HCT116 (cell line): Measurements from ENCODE around the gene GRK6. TPM values are rescaled to one million over a fixed set of nuclear protein-coding genes. Genes with fewer than 3 reads are reported as not detected.
A peak's percentile ranks its signal among the peaks of the same experiment; 100 is the strongest.

Source experiments
- ATAC-seq: fragments of 200-7000 bp; cut with Tn5 transposase; 2 replicates; pipeline ENCODE4 v1.9.1; 2020; ENCODE audit warnings: mild to moderate bottlenecking, moderate library complexity
- BruUV-seq: library from RNA; stranded (reverse); fragments of 400-500 nt; replicated peaks from 2 replicates; lab custom pipeline; 2021; lab: Mats Ljungman, UMichigan
- CTCF ChIA-PET: fragments of 300-600 bp; sonication (Branson Sonifier 250); formaldehyde crosslinking; loops from one replicate; lab custom pipeline; 2021; ENCODE audit warnings: antibody characterized with exemption; lab: Charles Lee
- POLR2A ChIA-PET: fragments of 300-600, 350-600 bp; sonication (Branson Sonifier 250); formaldehyde crosslinking; loops from one replicate; lab custom pipeline; 2021; ENCODE audit warnings: antibody characterized with exemption; lab: Charles Lee
- RAD21 ChIA-PET, 2 experiments: fragments of 300-600 bp; sonication (Branson Sonifier 250); formaldehyde crosslinking; loops; one replicate each; lab custom pipeline; 2023; ENCODE audit warnings: low total read pairs in 2 of 2; ENCODE audit not compliant: uncharacterized antibody in 2 of 2, unreplicated experiment in 2 of 2, low non-redundant PET in 1 of 2; lab: Charles Lee
- DNase-seq: peaks from one replicate; pipeline ENCODE4 v3.0.0-alpha.2; 2010; ENCODE audit warnings: low read depth, low spot score
- H2AFZ ChIP-seq: fragments of 200-600 bp; shearing (Covaris generic), sonication (generic); 2 replicates; pipeline ENCODE4 v1.6.1; 2017; ENCODE audit warnings: low read depth, mixed run types, mixed read lengths, antibody characterized with exemption, low read length; ENCODE audit not compliant: poor library complexity, severe bottlenecking
- H3K27ac ChIP-seq: 2 replicates; pipeline ENCODE4 v1.5.1; 2012; ENCODE audit warnings: low read depth, low read length
- H3K27me3 ChIP-seq: fragments of 200-600 bp; sonication (generic); 2 replicates; pipeline ENCODE4 v1.6.1; 2016; ENCODE audit warnings: mixed run types, low read length, mixed read lengths; ENCODE audit not compliant: insufficient read depth
- H3K36me3 ChIP-seq, 2 experiments: fragments of 200-500 bp in 1 of 2; fragments of 200-600 bp in 1 of 2; sonication (Bioruptor generic) in 1 of 2; sonication (generic) in 1 of 2; 2 replicates each; pipeline versions ENCODE4 v1.5.1 to v1.6.1; 2014 to 2016; ENCODE audit warnings: low read length in 2 of 2, inconsistent platforms in 1 of 2, mixed read lengths in 1 of 2, mixed run types in 1 of 2; ENCODE audit not compliant: insufficient read depth in 2 of 2, control insufficient read depth in 1 of 2
- H3K4me1 ChIP-seq, 2 experiments: fragments of 200-600 bp in 1 of 2; sonication (generic) in 1 of 2; 2 replicates each; pipeline versions ENCODE4 v1.5.1 to v1.6.1; 2012 to 2017; ENCODE audit warnings: low read length in 2 of 2, inconsistent platforms in 1 of 2, mild to moderate bottlenecking in 1 of 2, mixed read lengths in 1 of 2, mixed run types in 1 of 2, moderate library complexity in 1 of 2; ENCODE audit not compliant: insufficient read depth in 2 of 2, control insufficient read depth in 1 of 2
- H3K4me2 ChIP-seq: fragments of 200-600 bp; sonication (generic); 2 replicates; pipeline ENCODE4 v1.6.1; 2017; ENCODE audit warnings: mixed run types, low read length, mixed read lengths
- H3K4me3 ChIP-seq, 2 experiments: fragments of 200-600 bp in 1 of 2; sonication (generic) in 1 of 2; replicated peaks in 1 of 2; 2 replicates each; pipeline ENCODE4 v1.5.1; 2011 to 2016; ENCODE audit warnings: low read length in 2 of 2, control low read depth in 1 of 2, low read depth in 1 of 2, mild to moderate bottlenecking in 1 of 2, mixed read lengths in 1 of 2, mixed run types in 1 of 2
- H3K79me2 ChIP-seq: fragments of 200-600 bp; sonication (generic); 2 replicates; pipeline ENCODE4 v1.6.1; 2017; ENCODE audit warnings: mild to moderate bottlenecking, mixed run types, low read length, moderate library complexity, mixed read lengths; ENCODE audit not compliant: insufficient read depth
- H3K9ac ChIP-seq: fragments of 200-600 bp; sonication (generic); 2 replicates; pipeline ENCODE4 v1.6.1; 2016; ENCODE audit warnings: low read length, mixed read lengths
- H3K9me2 ChIP-seq: fragments of 200-600 bp; sonication (generic), shearing (Covaris generic); 2 replicates; pipeline ENCODE4 v1.6.1; 2017; ENCODE audit warnings: mixed run types, mild to moderate bottlenecking, moderate library complexity; ENCODE audit not compliant: insufficient read depth
- H3K9me3 ChIP-seq, 2 experiments: fragments of 200-500 bp in 1 of 2; fragments of 200-600 bp in 1 of 2; sonication (Bioruptor generic) in 1 of 2; sonication (generic) in 1 of 2; 2 replicates each; pipeline ENCODE4 v1.6.1; 2014 to 2017; ENCODE audit warnings: low read length in 2 of 2, mixed read lengths in 2 of 2, inconsistent platforms in 1 of 2, low read depth in 1 of 2, mild to moderate bottlenecking in 1 of 2, mixed run types in 1 of 2, moderate library complexity in 1 of 2; ENCODE audit not compliant: control insufficient read depth in 1 of 2, insufficient read depth in 1 of 2
- H4K20me1 ChIP-seq: fragments of 200-600 bp; sonication (generic), shearing (Covaris generic); 2 replicates; pipeline ENCODE4 v1.6.1; 2017; ENCODE audit warnings: mixed run types, mild to moderate bottlenecking, moderate library complexity; ENCODE audit not compliant: insufficient read depth
- CTCF ChIP-seq, 3 experiments: fragments of 200-600 bp in 1 of 3; sonication (generic) in 1 of 3; IDR thresholded peaks in 2 of 3; conservative IDR thresholded peaks in 1 of 3; 2 replicates each; pipeline ENCODE4 v1.5.1; 2012 to 2017; ENCODE audit warnings: low read depth in 2 of 3, low read length in 2 of 3, antibody characterized with exemption in 1 of 3, borderline replicate concordance in 1 of 3, control low read depth in 1 of 3, mild to moderate bottlenecking in 1 of 3, mixed read lengths in 1 of 3, mixed run types in 1 of 3, moderate library complexity in 1 of 3; ENCODE audit not compliant: insufficient read depth in 1 of 3
- POLR2AphosphoS5 ChIP-seq: IDR thresholded peaks from 2 replicates; pipeline ENCODE4 v1.6.1; 2011; ENCODE audit warnings: mild to moderate bottlenecking, low read depth, low read length, moderate library complexity
- TCF7L2 ChIP-seq: IDR thresholded peaks from 2 replicates; pipeline ENCODE4 v1.7.0; 2011; ENCODE audit warnings: borderline replicate concordance, inconsistent platforms; ENCODE audit not compliant: insufficient read depth, insufficient read length; ENCODE audit errors: extremely low read depth
- YY1 ChIP-seq: IDR thresholded peaks from 2 replicates; pipeline ENCODE4 v1.6.1; 2011; ENCODE audit warnings: low read length, low read depth, moderate library complexity, mild to moderate bottlenecking; ENCODE audit not compliant: insufficient replicate concordance; ENCODE audit errors: extremely low read depth
- ZNF274 ChIP-seq: fragments of 200-500 bp; sonication (Bioruptor generic); IDR thresholded peaks from 2 replicates; pipeline ENCODE4 v1.6.1; 2014; ENCODE audit warnings: mild to moderate bottlenecking, low read depth, low read length, inconsistent platforms
- intact Hi-C: fragments of 100-400 bp; cut with micrococcal nuclease; formaldehyde crosslinking; loops from 2 replicates; pipeline ENCODE4 v1.10.0; 2022
- total RNA-seq: library from RNA; stranded (reverse); gene quantifications from one replicate; pipeline ENCODE4 v1.2.1, GENCODE V29; 2021; ENCODE audit not compliant: unreplicated experiment

The GRK6 gene
- total RNA-seq, 1 experiment from 2014 or later = 89.3 TPM

- no peaks in the 10 kb centered on the region for H4K20me1 ChIP-seq
- ChIA-PET CTCF (interaction anchor here (0.9 to 6.8 kb wide), 19 partner anchors 9 to 340 kb away, joined by 3 to 85 read pairs (median 6); partner anchors contain the start of genes GRK6, LMAN2, PDLIM7 and PFN3), RAD21 (interaction anchor here (0.6 to 0.9 kb wide), 4 partner anchors 23 to 145 kb away, joined by 3 to 7 read pairs (median 4); partner anchors contain the start of gene GRK6 (in 1 of the 2)), POLR2A (interaction anchor here (0.7 to 2.3 kb wide), 8 partner anchors 8 to 103 kb away, joined by 3 to 7 read pairs (median 5); partner anchors contain the start of genes GRK6, LMAN2, PDLIM7 and PRR7)
- DNase-seq (peak; percentile 62), ATAC-seq (peak; percentile 52)
- no TSS peak for BruUV-seq
- peak overlapping the region; percentile 96 for H3K4me2 ChIP-seq
- H3K9me2 ChIP-seq = no peaks in the 10 kb centered on the region
- peaks cover 19% of the 10 kb centered on the region for H3K79me2 ChIP-seq
- intact Hi-C loops = loop anchor here (1.0 kb wide), 3 partner anchors 50 to 136 kb away; no protein-coding TSS in a partner anchor
- no peaks in the 10 kb centered on the region for H3K9me3 ChIP-seq
- H3K27ac ChIP-seq = peak overlapping the region; percentile 96
- H3K27me3 ChIP-seq = no peaks in the 10 kb centered on the region
- peaks cover 18 to 60% of the 10 kb centered on the region in 2 experiments; a peak in 3 of 4 replicates for H3K4me1 ChIP-seq
- TF ChIP-seq TCF7L2 (peak; percentile 12), ZNF274 (no peak), POLR2AphosphoS5 (peak; percentile 62), YY1 (peak; percentile 48), CTCF (IDR thresholded peaks at IDR 0.05 in 2 of 3, conservative IDR thresholded peaks at IDR 0.05 in 1 of 3; ENCODE audit: borderline replicate concordance in 1 of 3, insufficient read depth in 1 of 3, low read depth in 2 of 3, low read length in 2 of 3) (peak in 2 of 3 experiments; percentile 76 to 95; a peak in 4 of 6 replicates)
- H2AFZ ChIP-seq = no peak overlapping the region
- H3K36me3 ChIP-seq = peaks cover 0 to 11% of the 10 kb centered on the region in 2 experiments; a peak in 1 of 4 replicates
- H3K4me3 ChIP-seq = peak overlapping the region; percentile 68 to 76
- peak overlapping the region; percentile 92 for H3K9ac ChIP-seq
These were observed 28.0 kb downstream of the GRK6 start for GRCh38 chr5:177454397-177455035.
